ENCODE measurements around the gene YIPF3. TPM values are rescaled to one million over a fixed set of nuclear protein-coding genes. Genes with fewer than 3 reads are reported as not detected.

YIPF3 gene
- total and polyA plus RNA-seq, 2 donors (not counting 1 experiment from before 2014, with no cell fraction given): 64.3 to 92.6 TPM

DNA sequence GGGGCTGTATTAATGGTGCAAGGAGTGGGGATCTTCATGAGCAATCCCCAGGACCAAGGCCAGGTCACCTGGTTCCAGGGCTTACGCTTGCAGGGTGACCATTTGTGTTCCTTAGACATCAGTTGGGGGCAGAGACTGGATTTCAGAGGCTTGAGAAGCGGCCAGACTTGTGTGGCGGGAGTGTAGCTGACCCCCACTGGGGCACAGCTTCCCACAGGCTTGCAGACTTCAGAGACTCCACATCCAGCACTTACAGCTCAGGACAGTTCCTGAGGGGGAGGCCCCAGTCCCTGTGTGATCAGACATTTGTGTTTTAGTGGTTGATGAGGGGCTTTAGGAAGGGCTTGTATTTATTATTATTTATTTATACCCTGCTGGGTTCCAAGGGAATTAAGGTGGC lies 24.1 kb downstream of the YIPF3 start:
- Histone ChIP-seq H2AFZ (ENCODE audit: insufficient read depth, low read depth, low read length, poor library complexity, severe bottlenecking) (no peak overlapping the region), H3K4me2 (replicated peaks; ENCODE audit: low read depth, low read length, poor library complexity, severe bottlenecking) (no peak overlapping the region), H3K9me3 (ENCODE audit: control extremely low read depth in 1 of 3, control insufficient read depth in 2 of 3, insufficient read depth in 1 of 3, low read length in 2 of 3) (no peaks in the 10 kb centered on the region), H3K27me3 (replicated peaks in 1 of 4; ENCODE audit: control extremely low read depth in 1 of 4, control insufficient read depth in 3 of 4, insufficient read depth in 4 of 4, low read length in 3 of 4) (no peaks in the 10 kb centered on the region), H3K4me1 (ENCODE audit: control insufficient read depth in 2 of 2, insufficient read depth in 2 of 2, low read length in 2 of 2) (peaks cover 0 to 6% of the 10 kb centered on the region in 2 donors), H3K79me2 (ENCODE audit: control insufficient read depth, insufficient read depth, low read length) (peaks cover 30% of the 10 kb centered on the region), H4K20me1 (ENCODE audit: control insufficient read depth, insufficient read depth, low read length, poor library complexity, severe bottlenecking) (no peaks in the 10 kb centered on the region), H3K27ac (ENCODE audit: low read length in 2 of 2) (no peak overlapping the region), H3K9ac (ENCODE audit: low read length) (no peak overlapping the region), H3K4me3 (ENCODE audit: control extremely low read depth in 1 of 5, extremely low read depth in 1 of 5, insufficient read depth in 1 of 5, low read depth in 2 of 5, low read length in 4 of 5) (no peak overlapping the region), H3K36me3 (replicated peaks in 1 of 2; ENCODE audit: control extremely low read depth in 1 of 2, control insufficient read depth in 1 of 2, extremely low read depth in 1 of 2, insufficient read depth in 2 of 2, low read length in 1 of 2) (peaks cover 0 to 31% of the 10 kb centered on the region in 2 experiments)
- Mint-ChIP-seq H3K27ac (no peak overlapping the region), H3K27me3 (no peaks in the 10 kb centered on the region), H3K9me3 (ENCODE audit: insufficient read depth) (no peaks in the 10 kb centered on the region), H3K4me1 (peaks cover 18% of the 10 kb centered on the region), H3K4me3 (no peak overlapping the region)
- no peak for ATAC-seq (ENCODE audit: low read depth)
- POLR2A ChIA-PET: interaction anchor here (0.6 kb wide), 1 partner anchor 22 kb away, joined by 3 read pairs; no protein-coding TSS in a partner anchor
- intact Hi-C loops (cut with micrococcal nuclease): no loop called here
- CTCF ChIA-PET: interaction anchor here (0.6 to 8.0 kb wide), 5 partner anchors 9 to 701 kb away, joined by 3 to 69 read pairs (median 3); no protein-coding TSS in a partner anchor
- TF ChIP-seq, protein P1, sequence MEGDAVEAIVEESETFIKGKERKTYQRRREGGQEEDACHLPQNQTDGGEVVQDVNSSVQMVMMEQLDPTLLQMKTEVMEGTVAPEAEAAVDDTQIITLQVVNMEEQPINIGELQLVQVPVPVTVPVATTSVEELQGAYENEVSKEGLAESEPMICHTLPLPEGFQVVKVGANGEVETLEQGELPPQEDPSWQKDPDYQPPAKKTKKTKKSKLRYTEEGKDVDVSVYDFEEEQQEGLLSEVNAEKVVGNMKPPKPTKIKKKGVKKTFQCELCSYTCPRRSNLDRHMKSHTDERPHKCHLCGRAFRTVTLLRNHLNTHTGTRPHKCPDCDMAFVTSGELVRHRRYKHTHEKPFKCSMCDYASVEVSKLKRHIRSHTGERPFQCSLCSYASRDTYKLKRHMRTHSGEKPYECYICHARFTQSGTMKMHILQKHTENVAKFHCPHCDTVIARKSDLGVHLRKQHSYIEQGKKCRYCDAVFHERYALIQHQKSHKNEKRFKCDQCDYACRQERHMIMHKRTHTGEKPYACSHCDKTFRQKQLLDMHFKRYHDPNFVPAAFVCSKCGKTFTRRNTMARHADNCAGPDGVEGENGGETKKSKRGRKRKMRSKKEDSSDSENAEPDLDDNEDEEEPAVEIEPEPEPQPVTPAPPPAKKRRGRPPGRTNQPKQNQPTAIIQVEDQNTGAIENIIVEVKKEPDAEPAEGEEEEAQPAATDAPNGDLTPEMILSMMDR (IDR thresholded peaks at IDR 0.05): no peak
- TF ChIP-seq EZH2 (IDR thresholded peaks at IDR 0.05; ENCODE audit: borderline replicate concordance, insufficient read depth, low read depth, low read length, poor library complexity, severe bottlenecking): no peak
- DNase-seq: no peak
- 100% methylated on average over 3 of the region's 3 CpGs for WGBS (ENCODE audit: insufficient coverage)

- no peak overlapping the region for H3K4me2 ChIP-seq (replicated peaks; ENCODE audit: low read depth, low read length, poor library complexity, severe bottlenecking)
- DNase-seq (no peak), ATAC-seq (ENCODE audit: low read depth) (no peak)
- Mint-ChIP-seq H3K4me1 (peaks cover 18% of the 10 kb centered on the region), H3K27me3 (no peaks in the 10 kb centered on the region), H3K4me3 (no peak overlapping the region), H3K27ac (no peak overlapping the region), H3K9me3 (ENCODE audit: insufficient read depth) (no peaks in the 10 kb centered on the region)
- no peaks in the 10 kb centered on the region for H3K27me3 ChIP-seq (replicated peaks in 1 of 4; ENCODE audit: control extremely low read depth in 1 of 4, control insufficient read depth in 3 of 4, insufficient read depth in 4 of 4, low read length in 3 of 4)
- peaks cover 0 to 27% of the 10 kb centered on the region in 2 experiments for H3K36me3 ChIP-seq (replicated peaks in 1 of 2; ENCODE audit: control extremely low read depth in 1 of 2, control insufficient read depth in 1 of 2, extremely low read depth in 1 of 2, insufficient read depth in 2 of 2, low read length in 1 of 2)
- WGBS (ENCODE audit: insufficient coverage): 99% methylated on average over 10 of the region's 10 CpGs
- TF ChIP-seq EZH2 (IDR thresholded peaks at IDR 0.05; ENCODE audit: borderline replicate concordance, insufficient read depth, low read depth, low read length, poor library complexity, severe bottlenecking): no peak
- no peak overlapping the region for H3K9ac ChIP-seq (ENCODE audit: low read length)
- H3K9me3 ChIP-seq (ENCODE audit: control extremely low read depth in 1 of 3, control insufficient read depth in 2 of 3, insufficient read depth in 1 of 3, low read length in 2 of 3): no peaks in the 10 kb centered on the region
- H3K4me3 ChIP-seq (ENCODE audit: control extremely low read depth in 1 of 5, extremely low read depth in 1 of 5, insufficient read depth in 1 of 5, low read depth in 2 of 5, low read length in 4 of 5): no peak overlapping the region
- H2AFZ ChIP-seq (ENCODE audit: insufficient read depth, low read depth, low read length, poor library complexity, severe bottlenecking): no peak overlapping the region
- no peak overlapping the region for H3K27ac ChIP-seq (ENCODE audit: low read length in 2 of 2)
- H4K20me1 ChIP-seq (ENCODE audit: control insufficient read depth, insufficient read depth, low read length, poor library complexity, severe bottlenecking): peaks cover 6% of the 10 kb centered on the region
- CTCF ChIA-PET: interaction anchor here (1.5 to 8.0 kb wide), 3 partner anchors 12 to 317 kb away, joined by 3 to 69 read pairs (median 3); no protein-coding TSS in a partner anchor
- peaks cover 0 to 6% of the 10 kb centered on the region in 2 donors for H3K4me1 ChIP-seq (ENCODE audit: control insufficient read depth in 2 of 2, insufficient read depth in 2 of 2, low read length in 2 of 2)
- peaks cover 30% of the 10 kb centered on the region for H3K79me2 ChIP-seq (ENCODE audit: control insufficient read depth, insufficient read depth, low read length)
- intact Hi-C loops (cut with micrococcal nuclease): no loop called here
- POLR2A ChIA-PET: no interaction called here
Observed at GRCh38 chr6:43491750-43492661, 24.7 kb downstream of the YIPF3 start.

Measured in B cell (primary cell).